HG03280 (cell line): Measurements from ENCODE around the gene UBAC2.
"Not testable (repeated sequence)": the region's sequence is repeated elsewhere in the genome, so short reads cannot be mapped to it uniquely, and the experiment has no call there.

ENCODE experiments used
- ATAC-seq: cut with Tn5 transposase; IDR thresholded peaks from one replicate; pipeline ENCODE4 v1.9.1; 2021; ENCODE audit warnings: mild to moderate bottlenecking, moderate library complexity; ENCODE audit not compliant: unreplicated experiment

Gene UBAC2

GRCh38 chr13:99385940-99386339, 185.3 kb downstream of the UBAC2 start:
- no peak for ATAC-seq

GRCh38 chr13:99386495-99386894, 185.8 kb downstream of the UBAC2 start:
- no peak for ATAC-seq

- ATAC-seq, result peak; percentile 67
Observed at GRCh38 chr13:99386911-99387788, 186.5 kb downstream of the UBAC2 start.

- no peak for ATAC-seq
Observed at GRCh38 chr13:99388334-99388923, 187.8 kb downstream of the UBAC2 start.

- ATAC-seq, result not testable (repeated sequence)
Observed at GRCh38 chr13:99389094-99389493, 188.4 kb downstream of the UBAC2 start.

- no peak for ATAC-seq
Observed at GRCh38 chr13:99389520-99390304, 189.1 kb downstream of the UBAC2 start.

GRCh38 chr13:99390601-99391000, 189.9 kb downstream of the UBAC2 start:
- no peak for ATAC-seq

GRCh38 chr13:99391781-99392469, 191.3 kb downstream of the UBAC2 start:
- ATAC-seq, result no peak

GRCh38 chr13:99392470-99393135, 191.9 kb downstream of the UBAC2 start:
- ATAC-seq, result no peak

- not testable (repeated sequence) for ATAC-seq
Observed at GRCh38 chr13:99393391-99393790, 192.7 kb downstream of the UBAC2 start.

GRCh38 chr13:99393791-99394735, 193.4 kb downstream of the UBAC2 start:
- no peak for ATAC-seq

- ATAC-seq, result no peak
Observed at GRCh38 chr13:99395436-99395835, 194.8 kb downstream of the UBAC2 start.

- ATAC-seq, result no peak
Observed at GRCh38 chr13:99396446-99396845, 195.8 kb downstream of the UBAC2 start.

GRCh38 chr13:99398071-99398470, 197.4 kb downstream of the UBAC2 start:
- ATAC-seq, result no peak

- ATAC-seq, result no peak
Observed at GRCh38 chr13:99398916-99399622, 198.4 kb downstream of the UBAC2 start.

GRCh38 chr13:99399623-99399974, 198.9 kb downstream of the UBAC2 start:
- no peak for ATAC-seq

GRCh38 chr13:99403458-99403971, 202.9 kb downstream of the UBAC2 start:
- ATAC-seq, result no peak

- no peak for ATAC-seq
Observed at GRCh38 chr13:99404005-99404755, 203.5 kb downstream of the UBAC2 start.
